ENCODE results near the gene ERMN.
A peak's percentile ranks its signal among the peaks of the same experiment; 100 is the strongest.

ERMN gene

DNA sequence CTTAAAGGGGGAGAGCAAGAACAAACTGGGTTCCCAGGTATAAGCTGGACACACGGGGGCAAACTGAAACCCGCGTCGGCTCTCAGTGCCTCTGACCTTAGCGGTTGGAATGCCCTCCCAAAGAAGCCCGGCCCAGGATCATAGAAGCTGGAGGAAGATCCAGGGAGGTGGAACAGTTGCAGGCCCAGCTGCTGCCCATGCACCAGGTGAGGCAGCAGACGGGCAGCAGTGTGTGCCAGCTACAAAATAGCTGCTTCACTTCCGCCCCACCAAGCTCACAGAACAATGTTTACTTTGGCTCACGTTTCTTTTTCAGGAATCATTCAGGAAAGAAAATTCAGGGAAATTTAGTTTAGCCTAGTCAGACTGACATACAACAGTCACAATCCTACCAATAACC is 3.9 kb upstream of the ERMN start:
- FAIRE-seq = no peak

DNA sequence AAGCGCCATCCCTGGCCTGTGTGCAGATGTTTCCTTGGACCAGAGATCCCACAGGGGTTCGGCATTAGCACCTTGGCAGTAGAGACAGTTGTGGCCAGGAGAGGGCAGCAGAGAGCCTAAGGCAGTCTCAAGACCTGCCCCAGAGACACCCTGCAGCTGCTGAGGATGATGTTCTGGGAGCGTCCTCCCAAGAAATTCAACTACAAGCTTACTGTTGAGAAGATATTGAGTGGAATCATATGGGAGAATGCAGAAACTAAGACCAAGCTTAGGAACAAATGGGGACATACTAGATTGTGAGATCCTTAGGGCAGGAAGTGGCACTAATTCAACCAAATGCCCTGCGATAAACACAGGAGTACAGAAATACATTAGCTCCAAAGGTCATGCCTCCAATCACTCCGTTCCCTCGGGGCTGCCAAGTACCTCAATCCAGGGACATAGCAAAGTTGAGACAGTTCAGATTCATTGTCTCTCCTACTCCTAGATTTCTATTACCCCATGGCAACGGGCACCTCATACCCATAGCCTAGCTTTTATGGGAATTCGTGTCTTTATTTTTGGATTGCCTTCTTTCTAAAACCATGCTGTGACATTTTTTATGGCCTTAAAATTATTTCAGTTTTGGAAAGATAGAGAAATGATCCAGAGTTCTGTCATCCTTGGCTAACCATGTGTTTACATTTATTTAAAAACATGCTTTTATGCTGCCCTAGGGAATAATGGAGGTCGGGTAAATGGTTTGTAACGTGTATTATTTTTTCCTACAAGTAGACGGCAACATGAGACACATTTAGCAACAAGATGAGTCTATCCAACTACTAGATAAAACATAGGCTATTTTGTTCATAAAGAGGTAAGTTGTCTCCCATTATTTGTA is 2.2 kb upstream of the ERMN start:
- peak; percentile 81 for FAIRE-seq

DNA sequence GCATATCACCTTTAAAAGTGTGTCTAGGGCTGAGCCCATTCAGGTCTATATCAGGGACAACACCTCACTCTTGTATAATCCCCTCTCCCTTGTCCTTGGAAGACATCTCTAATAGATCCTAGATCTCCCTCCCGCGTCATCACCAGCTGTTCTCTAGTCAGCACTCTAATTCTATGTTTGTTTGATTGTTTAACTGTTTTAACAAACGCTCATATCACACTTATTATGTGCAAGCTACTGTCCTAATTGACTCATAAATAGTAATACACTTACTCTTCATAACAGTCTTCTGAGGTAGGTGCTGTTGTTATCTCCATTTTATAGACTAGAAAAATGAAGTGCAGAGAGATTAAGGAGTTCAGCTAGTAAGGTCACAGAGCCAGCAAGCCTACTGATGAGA is 1.6 kb upstream of the ERMN start:
- no peak for FAIRE-seq

DNA sequence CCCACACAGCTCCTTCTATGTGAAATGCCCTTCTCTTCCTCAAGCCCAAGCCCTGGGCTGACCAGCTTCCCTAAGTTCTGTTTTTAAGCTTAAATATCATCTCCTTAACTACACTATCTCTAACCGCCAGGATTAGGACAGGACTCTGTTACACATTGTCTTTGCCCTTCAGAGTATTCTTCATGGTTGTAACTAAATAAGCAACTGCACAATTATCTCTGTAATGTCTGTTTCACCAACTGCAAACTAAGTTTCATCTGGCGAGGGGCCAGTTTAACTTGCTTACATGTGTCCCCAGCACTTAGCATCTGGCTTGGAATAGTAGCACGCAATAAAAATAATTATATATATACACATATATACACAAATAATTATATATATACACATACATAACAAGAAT is 1.1 kb upstream of the ERMN start:
- FAIRE-seq = no peak

DNA sequence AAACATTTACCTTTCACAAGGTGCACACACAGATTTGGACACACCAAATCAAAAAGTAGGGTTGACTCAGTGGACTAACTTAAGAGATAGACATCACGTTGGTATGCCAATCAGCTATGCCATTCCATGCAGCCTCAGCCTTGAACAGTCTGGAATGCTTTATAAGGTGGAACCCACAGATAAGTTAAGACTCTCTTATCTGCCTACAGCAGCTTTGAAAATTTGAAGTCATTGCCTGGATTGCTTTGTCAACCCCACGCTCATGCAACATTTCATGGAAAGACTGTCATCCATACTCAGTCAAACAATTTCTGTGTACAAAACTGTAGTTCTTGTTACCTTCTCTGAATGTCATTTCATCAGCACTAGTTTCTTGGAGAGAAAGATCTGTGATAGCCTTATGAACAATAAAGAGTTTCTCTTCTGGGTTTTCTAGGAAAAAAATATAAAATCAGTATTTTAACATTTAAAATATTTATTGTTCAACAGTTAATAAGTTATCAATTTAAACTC is 1.2 kb downstream of the ERMN start:
- no peak for FAIRE-seq

DNA sequence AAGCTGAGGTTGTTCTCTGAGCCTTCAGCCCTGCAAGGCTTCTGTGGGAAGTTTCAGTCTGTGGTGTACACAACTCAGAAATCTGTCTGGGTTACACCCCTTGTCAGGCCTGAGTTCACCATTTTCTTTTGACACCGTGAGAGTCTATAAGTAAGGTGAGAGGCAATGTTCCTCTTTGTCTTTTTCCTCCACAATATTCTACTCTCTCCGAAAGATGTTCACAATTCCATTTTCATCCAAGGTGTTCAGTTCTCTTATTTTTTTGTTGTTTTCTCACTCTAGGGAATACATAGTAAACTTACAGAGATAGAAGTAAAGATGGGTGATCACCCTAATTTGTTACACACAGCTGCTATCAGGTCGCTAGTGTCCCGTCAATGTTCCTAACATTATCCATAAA is 3.2 kb downstream of the ERMN start:
- no peak for FAIRE-seq

DNA sequence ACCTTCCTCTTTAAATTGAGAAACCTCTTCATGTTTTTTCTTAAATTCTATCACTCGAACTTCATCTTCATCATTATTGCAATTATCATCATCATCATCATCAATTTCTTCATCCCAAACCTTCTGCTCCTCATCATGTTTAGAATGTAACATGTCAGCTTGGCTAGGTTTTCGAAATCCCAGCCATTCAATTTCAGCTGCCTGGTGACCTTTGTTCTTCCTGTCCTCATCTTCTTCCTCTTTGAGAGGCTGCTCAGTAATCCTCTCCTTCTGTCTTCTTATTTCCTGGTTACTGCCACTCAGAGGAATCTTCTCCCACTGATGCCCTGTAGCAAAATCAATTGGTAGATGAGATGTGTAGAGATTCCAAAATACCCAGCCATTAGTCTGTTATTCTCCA is 4.2 kb downstream of the ERMN start:
- no peak for FAIRE-seq

DNA sequence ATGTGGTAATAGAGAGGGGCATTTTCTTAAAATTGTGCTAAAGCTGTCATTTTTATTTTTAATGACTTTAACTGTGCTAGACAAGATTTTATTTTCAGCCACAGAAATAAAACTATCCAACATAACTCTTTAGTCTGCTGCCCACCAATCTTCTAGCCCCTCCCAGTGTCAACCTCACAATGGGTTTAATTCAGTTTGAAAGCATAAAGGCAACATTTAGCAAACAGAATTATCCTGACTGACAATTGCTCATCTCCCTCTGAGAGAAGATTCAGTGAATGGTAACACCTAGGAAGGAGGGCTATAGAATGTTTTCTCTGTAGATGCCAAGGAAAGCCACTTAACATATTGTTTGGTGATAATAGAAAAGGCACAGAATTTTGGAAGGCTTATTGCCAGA is 5.2 kb downstream of the ERMN start:
- no peak for FAIRE-seq

DNA sequence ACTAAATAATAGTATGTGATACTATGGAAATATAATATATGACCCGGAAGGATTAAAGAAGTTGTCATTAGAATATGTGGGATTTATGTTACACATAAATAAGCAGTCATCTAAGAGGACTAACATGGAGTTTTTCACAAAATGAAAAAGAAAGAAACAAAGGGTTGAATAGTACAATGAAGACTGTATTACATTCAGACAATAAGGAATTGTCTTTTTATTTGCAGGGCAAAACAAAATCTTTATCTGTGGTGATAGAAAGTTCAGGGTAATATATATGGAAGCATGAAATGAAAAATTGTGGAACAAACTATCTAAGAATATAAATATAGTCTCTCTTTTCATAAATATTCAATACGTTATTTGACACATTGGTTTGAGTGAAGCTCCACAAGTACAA is 5.8 kb downstream of the ERMN start:
- no peak for FAIRE-seq

DNA sequence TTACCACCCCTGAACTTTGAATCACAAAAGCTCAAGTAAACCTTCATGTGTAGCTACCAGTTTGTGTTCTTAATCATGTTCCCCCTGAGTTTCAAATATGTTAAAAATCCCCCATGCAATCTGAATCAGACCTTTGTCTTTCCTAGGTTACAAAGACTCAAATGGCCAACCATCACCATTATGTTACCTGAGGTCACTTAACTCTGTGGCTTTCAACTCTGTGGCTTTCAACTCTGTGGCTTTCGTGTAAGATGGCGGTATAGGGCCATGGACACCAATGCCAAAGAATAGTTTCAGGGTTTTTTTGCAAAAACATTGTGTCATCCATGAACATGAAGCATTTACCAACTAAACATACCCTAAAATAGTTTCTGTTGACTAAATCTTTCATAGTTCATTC is 6.7 kb downstream of the ERMN start:
- no peak for FAIRE-seq

DNA sequence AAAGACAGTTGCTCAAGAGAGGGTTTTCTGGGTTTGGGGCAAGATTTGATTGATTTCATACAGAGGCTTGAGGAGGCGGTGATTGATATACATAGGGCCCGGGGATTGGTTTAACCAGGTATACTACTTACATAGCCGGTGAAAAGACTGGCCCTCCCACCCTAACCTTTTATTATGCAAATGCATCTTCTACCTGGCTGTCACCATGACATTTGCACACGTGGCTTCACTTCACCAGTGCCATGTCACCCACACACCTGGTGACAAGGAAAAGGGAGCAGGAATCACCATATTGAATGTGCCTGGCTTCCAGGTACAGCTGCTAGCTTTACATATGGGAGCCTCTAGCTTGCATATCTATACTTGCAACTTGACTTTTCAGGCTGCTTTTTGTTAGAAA is 9.7 kb downstream of the ERMN start:
- no peak for FAIRE-seq

DNA sequence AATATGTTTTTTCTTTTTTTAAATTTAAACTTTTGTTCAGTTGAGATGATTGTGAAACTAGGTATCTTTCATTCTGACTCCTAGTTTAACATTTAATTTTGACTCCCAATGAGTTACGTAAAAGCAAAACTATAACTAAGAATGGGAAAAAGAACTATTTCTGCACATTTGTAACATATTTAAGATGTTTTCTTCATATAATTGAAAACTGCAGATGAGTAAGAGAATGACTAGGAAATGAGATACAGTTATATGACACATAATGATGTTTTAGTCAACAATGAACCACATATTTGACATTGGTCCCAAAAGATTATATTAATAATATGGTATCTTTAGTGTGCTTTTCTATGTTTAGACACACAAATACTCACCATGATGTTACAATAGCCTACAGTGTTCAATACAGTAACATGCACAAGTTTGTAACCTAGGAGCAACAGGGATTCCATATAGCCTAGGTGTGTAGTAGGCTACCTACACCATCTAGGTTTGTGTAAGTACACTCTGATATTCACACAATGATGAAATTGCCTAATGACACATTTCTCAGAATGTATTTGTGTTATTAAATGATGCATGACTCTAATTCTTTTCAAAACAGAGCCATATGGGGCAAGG is 12.6 kb downstream of the ERMN start:
- no peak for FAIRE-seq

DNA sequence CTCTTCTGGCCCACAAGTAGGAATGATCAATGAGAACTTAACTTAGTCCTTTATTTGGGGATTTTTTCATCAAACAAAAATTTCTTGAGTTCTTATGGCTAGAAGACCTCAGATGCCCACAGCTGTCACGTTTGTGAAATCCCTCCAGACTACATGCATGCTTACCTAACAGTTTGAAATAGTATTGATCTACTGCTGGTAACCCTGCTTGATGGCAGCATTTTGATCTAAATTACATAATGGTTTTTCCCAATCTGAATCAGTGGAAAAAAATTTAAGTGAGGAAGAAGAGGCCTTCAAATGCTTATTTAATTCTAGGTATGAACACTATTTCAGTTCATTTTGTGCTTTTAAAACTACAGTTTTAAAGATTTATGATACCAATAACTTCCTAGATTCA is 13.9 kb downstream of the ERMN start:
- FAIRE-seq = no peak

DNA sequence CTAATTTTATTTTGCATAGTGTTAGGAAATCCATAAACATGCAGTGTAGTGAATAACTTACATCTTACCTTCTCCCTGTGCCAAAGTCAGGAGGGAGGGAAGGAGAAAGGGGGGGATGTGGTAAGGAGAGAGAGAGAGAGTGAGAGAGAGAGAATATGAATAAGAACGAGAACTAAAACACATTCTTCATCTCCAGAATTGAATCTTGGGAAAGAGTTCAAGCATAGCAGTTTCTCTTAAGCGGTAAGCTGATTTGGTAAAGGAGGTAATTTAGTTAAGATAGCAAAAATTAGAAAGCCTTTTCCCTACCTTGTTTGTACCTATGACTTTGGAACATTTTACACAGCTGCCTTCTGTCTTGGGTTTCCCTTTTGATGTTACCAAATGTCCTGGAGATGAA is 15.7 kb downstream of the ERMN start:
- no peak for FAIRE-seq

DNA sequence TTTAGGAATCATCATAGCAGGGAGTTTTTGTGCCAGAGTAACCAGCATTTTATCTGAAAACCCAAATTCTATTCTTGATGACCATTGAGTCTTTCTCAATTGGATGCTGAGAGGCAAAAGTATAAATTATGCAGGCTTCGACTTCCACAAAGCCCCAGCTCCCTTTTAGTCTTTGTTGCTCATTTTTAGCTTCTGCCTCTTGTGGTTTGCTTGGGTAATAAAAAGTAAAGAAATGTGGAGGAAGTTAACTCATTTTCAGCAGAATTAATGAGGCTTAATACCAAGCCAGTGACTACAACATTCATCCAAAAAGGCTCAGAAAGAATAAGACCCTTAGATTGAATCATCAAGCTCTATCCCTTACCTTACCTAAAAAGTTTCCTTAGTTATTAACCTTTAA is 18.6 kb downstream of the ERMN start:
- FAIRE-seq = no peak

DNA sequence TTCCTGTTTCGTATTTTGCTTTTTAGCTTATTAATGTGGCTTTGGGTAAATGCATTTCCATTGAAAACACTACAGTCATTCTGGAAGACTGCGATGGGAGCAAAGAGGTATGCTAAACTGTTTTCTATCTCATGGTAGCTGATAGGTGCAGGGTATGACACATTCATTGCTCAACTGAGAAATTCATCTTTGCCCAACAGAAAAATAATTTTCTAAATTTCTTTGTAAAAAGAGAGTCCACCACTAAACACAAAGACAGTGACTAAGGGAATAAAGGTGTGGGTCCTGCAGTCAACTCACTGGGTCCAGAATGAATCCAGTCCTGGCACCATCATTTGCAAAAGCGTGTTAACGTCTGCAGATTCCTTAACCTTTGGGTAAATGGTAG is 19.9 kb downstream of the ERMN start:
- no peak for FAIRE-seq

DNA sequence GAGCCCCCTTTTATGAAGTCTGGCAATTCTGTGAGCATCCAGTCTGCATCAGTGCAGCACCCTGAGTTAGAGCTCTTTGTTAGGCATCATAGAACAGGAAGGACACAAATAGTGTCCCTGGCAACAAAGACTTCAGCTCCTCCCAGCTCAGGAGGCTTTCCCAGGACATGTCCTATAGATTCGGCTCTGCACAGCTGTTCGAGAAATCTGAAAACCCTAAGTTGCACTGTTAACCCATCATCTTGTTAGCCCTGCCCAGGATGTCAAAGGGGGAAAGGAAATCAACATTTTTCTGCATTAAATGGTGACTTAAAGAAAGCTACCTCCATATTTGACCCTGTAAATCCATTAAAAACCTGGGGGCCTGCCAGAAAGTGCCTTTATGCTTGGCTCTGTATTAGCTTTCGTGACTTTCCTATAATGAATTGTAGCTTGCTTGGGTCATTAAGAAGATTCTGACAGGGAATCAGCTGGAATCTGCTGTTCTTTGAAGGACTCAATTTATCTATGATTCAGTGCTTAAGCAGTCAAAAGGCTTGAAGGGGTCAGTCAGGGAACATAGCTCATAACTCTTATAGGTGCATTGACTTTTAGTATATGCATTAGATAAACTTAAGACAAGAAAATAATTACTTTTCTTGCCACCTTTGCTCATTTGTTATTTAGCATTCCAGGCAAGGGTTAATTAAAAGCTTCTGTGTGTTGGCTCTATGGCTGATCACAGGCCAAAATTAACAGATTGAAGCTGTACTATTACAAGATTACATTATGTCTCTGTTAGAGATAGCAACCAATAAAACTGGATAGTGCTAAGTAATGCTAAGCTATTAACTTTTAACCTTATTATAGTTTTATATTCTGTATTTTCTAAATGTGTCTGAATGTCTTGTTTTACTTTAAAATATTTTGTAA is 20.6 kb downstream of the ERMN start:
- FAIRE-seq = no peak

DNA sequence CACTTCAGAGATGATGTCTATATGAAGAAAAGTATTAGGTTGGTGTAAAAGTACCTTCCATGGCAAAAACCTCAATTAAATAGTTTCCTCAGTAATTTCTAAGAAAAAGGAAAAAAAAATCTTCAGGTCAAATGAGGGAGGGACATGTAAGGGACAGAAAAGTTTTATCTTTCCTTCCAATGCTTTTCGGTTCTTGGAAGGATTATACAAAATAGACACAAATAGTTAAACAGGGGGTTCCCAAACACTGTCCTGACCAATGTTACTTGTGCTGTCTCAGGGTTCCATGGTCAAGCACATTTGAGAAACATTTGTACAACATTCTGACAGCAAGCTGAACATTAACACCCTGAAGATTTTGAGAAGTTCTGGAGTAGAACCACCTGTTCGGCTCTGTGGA is 22.0 kb downstream of the ERMN start:
- no peak for FAIRE-seq

DNA sequence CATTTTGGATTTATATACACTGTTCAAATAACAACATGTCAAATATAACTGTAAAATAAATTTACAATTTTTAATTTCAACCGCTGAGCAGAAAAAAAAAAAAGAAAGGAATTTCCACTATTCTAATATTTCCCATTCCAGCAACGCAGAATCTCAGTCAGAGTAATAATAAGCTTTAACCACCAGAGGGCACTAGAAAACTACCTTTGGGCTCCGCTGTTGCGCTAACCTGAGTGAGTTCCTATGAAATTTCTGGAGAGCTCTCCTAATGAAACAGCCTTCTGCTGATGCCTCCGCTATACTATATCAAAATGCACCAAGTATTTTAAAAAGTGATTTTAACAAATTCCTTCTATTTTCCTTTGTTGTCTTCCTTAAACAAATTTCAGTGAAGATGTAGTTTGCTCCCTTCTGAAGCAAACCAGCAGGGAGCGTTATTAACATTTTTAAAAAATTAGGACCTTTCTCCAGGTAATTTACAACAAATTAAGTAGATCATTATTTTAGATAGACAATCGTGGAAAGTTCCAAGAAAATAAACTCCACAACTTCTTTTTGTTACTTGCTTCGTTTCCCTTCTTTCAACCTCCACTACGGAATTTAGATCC is 23.0 kb downstream of the ERMN start:
- peak; percentile 91 for FAIRE-seq

DNA sequence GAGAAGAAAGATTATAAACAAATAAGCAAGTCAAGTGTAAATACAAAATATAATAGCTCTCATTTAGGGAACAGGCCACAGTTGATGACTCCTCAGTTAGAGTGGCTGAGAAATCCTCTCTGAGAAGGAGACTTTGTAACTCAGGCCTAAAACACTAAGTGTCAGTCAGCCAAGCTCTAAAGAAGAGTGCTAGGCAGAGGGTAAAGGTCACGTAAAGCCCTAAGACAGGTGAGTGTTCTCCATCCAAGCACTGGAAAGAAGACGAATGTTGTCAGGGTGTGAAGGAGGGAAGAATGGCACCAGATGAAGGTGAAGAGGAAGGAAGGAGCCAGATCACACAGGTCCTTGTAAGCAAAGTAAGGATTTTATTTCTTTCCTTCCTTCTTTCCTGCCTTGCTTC is 24.3 kb downstream of the ERMN start:
- no peak for FAIRE-seq

DNA sequence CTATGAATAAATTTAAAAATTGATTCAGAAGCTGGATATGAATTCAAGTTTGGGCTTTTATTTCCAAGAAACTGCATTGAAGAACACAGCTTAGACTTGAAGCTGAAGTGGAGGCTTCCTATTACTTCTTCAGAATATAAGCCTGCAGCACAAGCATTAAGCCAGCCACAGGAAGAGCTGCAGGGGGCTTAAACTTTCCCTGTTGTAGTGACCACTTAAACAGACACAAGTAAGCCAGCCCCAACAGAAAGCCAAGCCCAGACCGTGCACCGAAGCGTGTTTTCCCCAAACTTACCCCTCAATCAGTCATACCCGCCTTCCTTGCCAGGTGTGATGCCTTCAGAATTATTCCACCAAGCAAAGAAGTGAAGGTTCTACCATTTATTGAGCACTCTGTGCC is 28.7 kb downstream of the ERMN start:
- FAIRE-seq = no peak

DNA sequence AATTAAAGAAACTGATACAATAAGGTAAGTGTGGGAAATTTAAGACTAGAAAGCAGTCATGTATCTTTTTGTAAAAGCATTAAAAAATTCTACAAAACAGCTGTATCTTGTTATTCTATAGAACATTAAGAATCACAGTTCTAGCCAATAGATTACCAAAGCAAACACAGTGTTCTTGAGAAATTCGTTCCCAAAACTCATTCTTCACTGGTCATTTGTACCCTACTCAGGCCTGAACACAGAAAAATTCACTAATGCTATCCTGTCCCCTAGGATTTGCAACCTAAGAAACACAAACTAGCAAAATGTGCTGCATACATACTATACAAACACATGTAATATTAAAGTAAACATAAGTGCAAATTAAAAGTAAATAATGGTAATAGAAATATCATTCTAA is 29.1 kb downstream of the ERMN start:
- no peak for FAIRE-seq

DNA sequence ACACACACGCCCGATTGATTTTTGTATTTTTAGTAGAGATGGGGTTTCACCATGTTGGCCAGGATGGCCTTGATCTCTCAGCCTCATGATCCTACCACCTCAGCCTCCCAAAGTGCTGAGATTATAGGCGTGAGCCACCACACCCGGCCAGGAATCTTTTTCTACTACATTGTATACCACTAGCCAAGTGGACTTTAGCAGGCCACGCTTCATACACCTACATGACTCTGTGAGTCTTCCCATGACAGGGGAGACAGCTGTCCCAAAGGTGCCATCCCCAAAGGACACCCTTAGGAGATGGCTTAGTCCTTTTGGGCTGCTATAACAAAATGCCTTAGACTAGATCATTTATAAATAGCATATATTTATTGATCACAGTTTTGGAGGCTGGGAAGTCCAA is 32.8 kb downstream of the ERMN start:
- no peak for FAIRE-seq
